ENCODE data around the gene HSPG2.

Gene HSPG2

GRCh38 chr1:21814241-21814918 is 122.7 kb downstream of the HSPG2 start:
- Histone ChIP-seq H3K4me1 (ENCODE audit: control insufficient read depth in 1 of 2, insufficient read depth in 2 of 2, low read length in 2 of 2) (peaks cover 2% of the 10 kb centered on the region in 2 experiments), H3K4me3 (ENCODE audit: low read depth, low read length) (peak overlapping the region; percentile 45), H3K23ac (ENCODE audit: low read length) (no peak overlapping the region), H3K14ac (ENCODE audit: low read length) (no peak overlapping the region), H3K27ac (ENCODE audit: low read depth, low read length) (no peak overlapping the region), H2AFZ (ENCODE audit: insufficient read depth, low read length, poor library complexity) (peak overlapping the region; percentile 4), H4K12ac (ENCODE audit: low read depth, low read length) (peak overlapping the region; percentile 58), H3K36me3 (ENCODE audit: control insufficient read depth in 1 of 2, insufficient read depth in 2 of 2, low read length in 2 of 2) (no peaks in the 10 kb centered on the region), H3K79me1 (ENCODE audit: low read length) (peaks cover 3% of the 10 kb centered on the region), H3K4me2 (ENCODE audit: low read length) (peak overlapping the region; percentile 78), H2AK5ac (ENCODE audit: low read length) (no peak overlapping the region), H4K8ac (ENCODE audit: low read depth, low read length) (peak overlapping the region; percentile 27), H3K79me2 (ENCODE audit: control insufficient read depth, insufficient read depth, low read length, poor library complexity) (no peaks in the 10 kb centered on the region), H3K18ac (ENCODE audit: low read length) (no peak overlapping the region), H2BK120ac (ENCODE audit: insufficient read depth, low read length, poor library complexity) (peak overlapping the region; percentile 6), H3K9me3 (ENCODE audit: insufficient read depth, low read depth, low read length) (no peaks in the 10 kb centered on the region), H2BK5ac (ENCODE audit: low read depth, low read length, poor library complexity) (no peak overlapping the region), H3K27me3 (ENCODE audit: insufficient read depth, low read length) (no peaks in the 10 kb centered on the region), H3K4ac (ENCODE audit: low read depth, low read length) (no peak overlapping the region), H3K9ac (ENCODE audit: low read length) (no peak overlapping the region), H4K91ac (ENCODE audit: low read depth, low read length) (peak overlapping the region; percentile 46), H2BK12ac (ENCODE audit: low read length) (no peak overlapping the region)
- DNase-seq = peak in 1 of 2 donors; percentile 41
- no CpG with 5 or more reads among the region's 65 CpGs for WGBS (ENCODE audit: extremely low coverage, insufficient coverage, insufficient read length)

DNA sequence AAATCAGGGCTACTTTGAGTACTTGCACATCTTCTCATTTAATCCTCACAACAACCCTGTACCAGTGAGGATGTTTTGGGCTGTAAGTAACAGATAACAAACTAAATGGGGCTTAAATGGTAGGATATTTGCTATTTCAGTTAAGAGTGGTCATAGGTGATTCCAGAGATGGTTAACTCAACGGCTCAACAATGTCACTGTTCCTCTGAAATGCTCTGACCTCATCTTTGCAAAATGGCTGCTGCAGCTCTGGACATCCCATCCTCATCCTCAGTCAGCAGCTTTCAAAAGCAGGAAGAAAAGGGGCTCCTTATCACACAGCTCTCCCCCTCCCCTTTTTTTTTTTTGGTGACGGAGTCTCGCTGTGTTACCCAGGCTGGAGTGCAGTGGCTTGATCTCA is 123.6 kb downstream of the HSPG2 start:
- Histone ChIP-seq H3K4me2 (ENCODE audit: low read length) (no peak overlapping the region), H4K12ac (ENCODE audit: low read depth, low read length) (no peak overlapping the region), H3K27ac (ENCODE audit: low read depth, low read length) (no peak overlapping the region), H3K4ac (ENCODE audit: low read depth, low read length) (no peak overlapping the region), H3K9ac (ENCODE audit: low read length) (no peak overlapping the region), H3K27me3 (ENCODE audit: insufficient read depth, low read length) (no peaks in the 10 kb centered on the region), H2AK5ac (ENCODE audit: low read length) (no peak overlapping the region), H2BK120ac (ENCODE audit: insufficient read depth, low read length, poor library complexity) (no peak overlapping the region), H3K9me3 (ENCODE audit: insufficient read depth, low read depth, low read length) (no peaks in the 10 kb centered on the region), H2BK5ac (ENCODE audit: low read depth, low read length, poor library complexity) (no peak overlapping the region), H3K18ac (ENCODE audit: low read length) (no peak overlapping the region), H3K4me1 (ENCODE audit: control insufficient read depth in 1 of 2, insufficient read depth in 2 of 2, low read length in 2 of 2) (peaks cover 2% of the 10 kb centered on the region in 2 experiments), H3K79me2 (ENCODE audit: control insufficient read depth, insufficient read depth, low read length, poor library complexity) (no peaks in the 10 kb centered on the region), H2AFZ (ENCODE audit: insufficient read depth, low read length, poor library complexity) (no peak overlapping the region), H2BK12ac (ENCODE audit: low read length) (no peak overlapping the region), H3K14ac (ENCODE audit: low read length) (no peak overlapping the region), H3K4me3 (ENCODE audit: low read depth, low read length) (no peak overlapping the region), H4K91ac (ENCODE audit: low read depth, low read length) (no peak overlapping the region), H3K79me1 (ENCODE audit: low read length) (peaks cover 3% of the 10 kb centered on the region), H3K36me3 (ENCODE audit: control insufficient read depth in 1 of 2, insufficient read depth in 2 of 2, low read length in 2 of 2) (no peaks in the 10 kb centered on the region), H3K23ac (ENCODE audit: low read length) (no peak overlapping the region), H4K8ac (ENCODE audit: low read depth, low read length) (no peak overlapping the region)
- WGBS (ENCODE audit: extremely low coverage, insufficient coverage, insufficient read length) = no CpG with 5 or more reads among the region's 3 CpGs
- no peak for DNase-seq

DNA sequence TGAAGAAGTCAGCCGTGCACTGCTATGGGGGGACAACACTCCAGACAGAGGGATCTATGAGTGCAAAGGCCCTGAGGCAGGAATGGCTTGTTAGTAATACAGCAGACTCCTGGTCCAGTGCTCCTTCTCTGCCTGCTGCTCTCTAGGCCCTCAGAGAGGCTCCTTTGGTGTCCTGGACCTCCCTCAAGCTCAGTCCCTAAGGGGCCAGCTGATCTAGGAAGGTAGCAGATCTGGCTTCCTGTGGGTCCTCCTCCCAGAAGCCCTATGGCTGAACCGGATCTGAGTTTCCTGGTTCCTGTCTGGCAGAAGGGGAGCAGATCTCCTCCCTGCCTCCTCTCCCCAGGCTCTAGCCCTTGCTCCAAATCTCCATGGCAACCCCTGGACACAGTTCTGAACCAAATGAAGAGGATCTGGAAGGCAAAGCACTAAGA is 125.2 kb downstream of the HSPG2 start, which contains the start of gene LDLRAD2:
TSS of gene LDLRAD2 (plus strand) at position 391 of the 431 bp plus-strand sequence. CDS start 187 bp downstream, outside the sequence.
- Histone ChIP-seq H4K8ac (ENCODE audit: low read depth, low read length) (peak within 1 kb of the TSS; percentile 44), H3K14ac (ENCODE audit: low read length) (no peak within 1 kb of the TSS), H3K79me1 (ENCODE audit: low read length) (peaks cover 3% of the 10 kb centered on the region), H3K23ac (ENCODE audit: low read length) (no peak within 1 kb of the TSS), H3K9ac (ENCODE audit: low read length) (no peak within 1 kb of the TSS), H2AK5ac (ENCODE audit: low read length) (no peak within 1 kb of the TSS), H3K18ac (ENCODE audit: low read length) (no peak within 1 kb of the TSS), H3K79me2 (ENCODE audit: control insufficient read depth, insufficient read depth, low read length, poor library complexity) (no peaks in the 10 kb centered on the region), H3K4me3 (ENCODE audit: low read depth, low read length) (no peak within 1 kb of the TSS), H3K9me3 (ENCODE audit: insufficient read depth, low read depth, low read length) (no peaks in the 10 kb centered on the region), H4K91ac (ENCODE audit: low read depth, low read length) (no peak within 1 kb of the TSS), H2BK5ac (ENCODE audit: low read depth, low read length, poor library complexity) (no peak within 1 kb of the TSS), H4K12ac (ENCODE audit: low read depth, low read length) (no peak within 1 kb of the TSS), H2AFZ (ENCODE audit: insufficient read depth, low read length, poor library complexity) (no peak within 1 kb of the TSS), H3K36me3 (ENCODE audit: control insufficient read depth in 1 of 2, insufficient read depth in 2 of 2, low read length in 2 of 2) (no peaks in the 10 kb centered on the region), H3K4me1 (ENCODE audit: control insufficient read depth in 1 of 2, insufficient read depth in 2 of 2, low read length in 2 of 2) (peaks cover 2% of the 10 kb centered on the region in 2 experiments), H3K27ac (ENCODE audit: low read depth, low read length) (no peak within 1 kb of the TSS), H3K4me2 (ENCODE audit: low read length) (no peak within 1 kb of the TSS), H2BK12ac (ENCODE audit: low read length) (no peak within 1 kb of the TSS), H3K27me3 (ENCODE audit: insufficient read depth, low read length) (no peaks in the 10 kb centered on the region), H2BK120ac (ENCODE audit: insufficient read depth, low read length, poor library complexity) (no peak within 1 kb of the TSS), H3K4ac (ENCODE audit: low read depth, low read length) (no peak within 1 kb of the TSS)
- peak in 1 of 2 donors; percentile 38 for DNase-seq
- WGBS (ENCODE audit: extremely low coverage, insufficient coverage, insufficient read length) = no CpG with 5 or more reads among the region's 2 CpGs

DNA sequence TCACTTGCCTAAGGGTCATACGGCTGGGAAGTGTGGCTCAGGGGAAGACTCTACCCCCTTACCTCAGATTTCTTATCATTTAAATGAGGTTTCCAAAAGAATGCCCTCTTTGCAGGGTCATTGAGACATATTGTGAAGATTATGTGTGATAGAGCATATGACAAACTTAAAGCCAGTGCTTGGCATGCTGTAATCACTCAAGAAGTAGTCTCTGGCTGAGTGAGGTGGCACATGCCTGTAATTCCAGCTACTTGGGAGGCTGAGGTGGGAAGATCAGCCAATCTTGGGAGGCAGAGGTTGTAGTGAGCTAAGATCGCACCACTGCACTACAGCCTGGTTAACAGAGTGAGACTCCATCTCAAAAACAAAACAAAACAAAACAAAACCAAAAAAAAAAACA is 132.6 kb downstream of the HSPG2 start:
- no peak overlapping the region for H3K4me2 ChIP-seq (ENCODE audit: low read length)

More for the DNA sequence above, 132.6 kb downstream of the HSPG2 start:
- Histone ChIP-seq H3K79me2 (ENCODE audit: control insufficient read depth, insufficient read depth, low read length, poor library complexity) (no peaks in the 10 kb centered on the region), H2BK5ac (ENCODE audit: low read depth, low read length, poor library complexity) (no peak overlapping the region), H3K27ac (ENCODE audit: low read depth, low read length) (no peak overlapping the region), H3K4me1 (ENCODE audit: control insufficient read depth in 1 of 2, insufficient read depth in 2 of 2, low read length in 2 of 2) (no peaks in the 10 kb centered on the region), H3K4ac (ENCODE audit: low read depth, low read length) (no peak overlapping the region), H4K91ac (ENCODE audit: low read depth, low read length) (no peak overlapping the region), H3K18ac (ENCODE audit: low read length) (no peak overlapping the region), H2BK120ac (ENCODE audit: insufficient read depth, low read length, poor library complexity) (no peak overlapping the region), H2AK5ac (ENCODE audit: low read length) (no peak overlapping the region), H3K4me3 (ENCODE audit: low read depth, low read length) (no peak overlapping the region), H3K9ac (ENCODE audit: low read length) (no peak overlapping the region), H3K23ac (ENCODE audit: low read length) (no peak overlapping the region), H3K79me1 (ENCODE audit: low read length) (no peaks in the 10 kb centered on the region), H3K9me3 (ENCODE audit: insufficient read depth, low read depth, low read length) (no peaks in the 10 kb centered on the region), H2AFZ (ENCODE audit: insufficient read depth, low read length, poor library complexity) (no peak overlapping the region), H3K27me3 (ENCODE audit: insufficient read depth, low read length) (no peaks in the 10 kb centered on the region), H4K12ac (ENCODE audit: low read depth, low read length) (no peak overlapping the region), H4K8ac (ENCODE audit: low read depth, low read length) (no peak overlapping the region), H3K14ac (ENCODE audit: low read length) (no peak overlapping the region), H2BK12ac (ENCODE audit: low read length) (no peak overlapping the region), H3K36me3 (ENCODE audit: control insufficient read depth in 1 of 2, insufficient read depth in 2 of 2, low read length in 2 of 2) (no peaks in the 10 kb centered on the region)
- WGBS (ENCODE audit: extremely low coverage, insufficient coverage, insufficient read length) = no CpG with 5 or more reads among the region's 2 CpGs
- DNase-seq = peak; percentile 78 to 81

Measured in trophoblast cell (in vitro differentiated cells and primary cell).